GM21367 (cell line): ENCODE data around the gene SLC25A12.
"Not testable (repeated sequence)": the region's sequence is repeated elsewhere in the genome, so short reads cannot be mapped to it uniquely, and the experiment has no call there.

Experiments
- ATAC-seq: cut with Tn5 transposase; IDR thresholded peaks from one replicate; pipeline ENCODE4 v1.9.1; 2021; ENCODE audit not compliant: unreplicated experiment

SLC25A12 gene

DNA sequence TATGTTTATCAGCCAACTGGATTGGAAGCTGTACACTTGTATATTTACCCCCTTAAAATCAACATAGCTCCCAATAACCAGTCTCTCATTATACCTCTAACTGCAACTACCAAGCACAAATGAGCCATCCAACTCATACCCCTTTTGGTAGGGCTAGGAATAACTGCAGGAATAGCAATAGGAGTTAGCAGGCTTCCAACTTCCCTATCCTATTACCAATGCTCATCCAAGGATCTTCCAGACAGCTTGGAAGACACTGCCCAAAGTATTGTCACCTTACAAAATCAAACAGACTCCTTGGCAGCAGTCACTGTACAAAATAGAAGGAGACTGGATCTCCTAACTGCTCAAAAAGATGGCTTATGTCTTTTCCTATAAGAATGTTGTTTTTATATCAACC lies 61.6 kb downstream of the SLC25A12 start:
- no peak for ATAC-seq

GRCh38 chr2:171830039-171830438 lies 64.0 kb downstream of the SLC25A12 start:
- no peak for ATAC-seq

- no peak for ATAC-seq
These were observed 70.0 kb downstream of the SLC25A12 start for GRCh38 chr2:171824086-171824485.

- ATAC-seq = no peak
These were observed 71.3 kb downstream of the SLC25A12 start for GRCh38 chr2:171822525-171823322.

DNA sequence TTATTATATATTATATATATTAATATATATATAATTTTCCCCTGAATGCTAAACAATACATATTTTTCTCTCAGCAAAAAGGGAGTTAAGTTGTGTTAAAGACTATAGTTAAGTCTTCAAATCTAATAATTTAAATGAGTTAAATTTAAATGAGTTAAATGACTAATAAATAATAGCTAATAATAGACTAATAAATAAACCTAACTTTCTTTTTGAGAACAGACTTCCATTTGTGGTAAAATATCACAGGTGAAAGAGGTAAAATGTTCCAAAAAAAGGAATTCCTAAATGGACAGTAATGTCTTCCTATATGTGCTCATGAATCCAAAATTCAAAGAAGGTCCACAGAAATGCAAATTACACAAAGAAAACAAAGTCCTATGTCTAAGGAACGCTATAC lies 74.6 kb downstream of the SLC25A12 start:
- no peak for ATAC-seq

- no peak for ATAC-seq
These were observed 79.2 kb downstream of the SLC25A12 start for GRCh38 chr2:171814883-171815282.

DNA sequence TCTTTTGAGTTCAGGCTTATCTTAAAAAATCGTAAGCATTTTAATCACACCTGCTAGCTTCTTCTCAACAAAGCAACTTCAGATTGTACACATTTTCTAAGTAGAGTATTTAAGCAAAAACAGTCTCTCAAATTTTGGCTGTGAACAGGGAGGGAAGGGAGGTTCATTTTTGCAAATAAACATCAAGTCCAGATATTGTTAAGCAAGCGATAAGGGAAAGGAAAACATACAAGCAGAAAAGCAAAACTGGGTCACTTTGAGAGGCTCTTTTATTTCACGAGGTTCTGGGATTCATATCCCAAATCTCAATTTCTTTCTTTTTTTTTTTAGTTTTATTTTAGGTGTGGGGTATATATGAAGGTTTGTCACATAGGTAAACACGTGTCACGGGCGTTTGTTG lies 79.9 kb downstream of the SLC25A12 start:
- no peak for ATAC-seq

DNA sequence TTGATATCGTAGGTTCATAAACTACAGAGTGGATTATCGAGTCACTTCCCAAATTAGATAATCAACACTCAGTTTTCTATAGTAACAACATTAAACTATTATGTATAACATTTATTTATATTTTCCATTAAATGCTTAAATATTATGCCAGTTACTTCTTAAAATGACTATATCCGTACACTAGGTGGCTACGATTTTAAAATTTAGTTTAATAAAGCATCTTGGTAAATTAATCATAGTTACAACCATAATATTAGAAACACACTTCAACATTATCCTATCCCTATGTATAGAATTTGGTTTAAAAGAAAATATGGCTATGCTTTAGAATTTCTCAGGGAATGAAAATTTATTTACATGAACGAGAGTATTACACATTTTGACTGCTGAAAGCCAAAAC lies 80.3 kb downstream of the SLC25A12 start:
- no peak for ATAC-seq

- no peak for ATAC-seq
These were observed 80.9 kb downstream of the SLC25A12 start for GRCh38 chr2:171813126-171813525.

DNA sequence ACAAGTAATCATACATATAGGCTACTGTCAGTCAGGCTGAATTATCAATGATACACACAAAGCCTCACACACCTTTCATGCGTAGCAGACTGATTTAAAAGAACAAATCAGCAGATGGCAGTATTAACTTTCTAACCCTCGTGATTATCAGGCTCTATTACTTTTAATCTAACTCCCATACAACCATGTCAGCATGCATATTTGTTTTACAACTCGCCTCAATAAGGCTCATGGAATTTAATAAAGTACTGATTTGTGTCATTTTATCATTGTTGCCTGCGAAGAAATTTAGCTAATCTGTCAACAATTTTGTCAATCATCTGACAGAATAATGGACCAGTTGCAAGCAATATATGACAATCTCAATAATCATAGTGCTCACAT lies 82.8 kb downstream of the SLC25A12 start:
- no peak for ATAC-seq

DNA sequence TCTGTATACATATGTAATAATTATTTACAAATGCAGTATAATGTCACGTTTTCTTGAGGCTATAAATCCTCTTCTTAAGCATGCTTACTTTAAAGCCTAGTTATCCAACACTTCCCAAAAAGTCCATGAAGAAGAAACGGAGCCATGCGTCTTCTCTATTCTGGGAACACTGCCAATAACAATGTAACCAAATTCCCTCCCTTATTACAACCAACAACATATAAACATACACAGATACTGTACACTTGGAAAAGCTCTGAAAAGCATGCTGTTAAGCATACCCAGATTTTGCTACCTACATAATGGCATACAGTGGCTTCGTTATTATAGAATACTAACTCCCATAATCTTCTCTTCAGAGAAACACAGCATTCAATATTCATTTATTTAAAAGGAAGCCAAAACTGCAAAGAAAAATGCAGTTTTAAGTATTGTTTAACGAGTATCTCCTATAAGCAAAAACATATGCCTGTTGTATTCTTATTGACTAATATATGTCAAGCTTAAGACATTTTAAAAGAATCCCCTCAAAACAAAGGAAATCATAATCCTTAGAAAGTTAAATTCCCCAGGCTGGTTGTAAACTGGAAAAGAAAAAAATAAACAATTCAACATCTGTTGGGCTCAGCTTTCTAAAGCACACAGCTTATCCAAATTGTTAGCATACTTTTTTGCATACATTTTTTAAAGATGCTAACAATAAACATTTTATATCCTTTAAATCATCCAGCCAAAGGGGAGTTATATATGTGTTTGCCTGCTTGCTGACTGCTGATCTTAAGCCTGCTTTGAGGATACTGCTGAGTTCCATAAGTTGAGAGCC lies 83.4 kb downstream of the SLC25A12 start:
- ATAC-seq = no peak

- ATAC-seq = not testable (repeated sequence)
These were observed 85.2 kb downstream of the SLC25A12 start for GRCh38 chr2:171808885-171809284.

- no peak for ATAC-seq
These were observed 86.1 kb downstream of the SLC25A12 start for GRCh38 chr2:171807831-171808393.

GRCh38 chr2:171807119-171807518 lies 86.9 kb downstream of the SLC25A12 start:
- ATAC-seq = no peak

- ATAC-seq = no peak
These were observed 89.6 kb downstream of the SLC25A12 start for GRCh38 chr2:171804456-171804855.

DNA sequence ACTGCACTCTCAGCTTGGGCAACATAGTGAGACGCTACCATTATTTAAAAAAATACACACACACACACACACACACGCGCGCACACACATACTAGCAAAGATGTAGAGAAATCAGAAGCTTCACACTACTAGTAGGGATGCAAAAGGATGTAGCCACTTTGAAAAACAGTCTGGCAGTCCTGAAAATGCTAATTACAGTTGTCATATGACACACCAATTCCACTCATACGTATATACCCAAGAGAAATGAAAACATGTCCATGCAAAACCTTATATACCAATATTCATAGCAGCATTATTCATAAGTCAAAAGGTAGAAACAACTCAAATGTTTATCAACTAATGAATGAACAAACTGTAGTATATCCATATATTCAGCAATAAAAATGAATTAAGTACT lies 90.3 kb downstream of the SLC25A12 start:
- no peak for ATAC-seq

DNA sequence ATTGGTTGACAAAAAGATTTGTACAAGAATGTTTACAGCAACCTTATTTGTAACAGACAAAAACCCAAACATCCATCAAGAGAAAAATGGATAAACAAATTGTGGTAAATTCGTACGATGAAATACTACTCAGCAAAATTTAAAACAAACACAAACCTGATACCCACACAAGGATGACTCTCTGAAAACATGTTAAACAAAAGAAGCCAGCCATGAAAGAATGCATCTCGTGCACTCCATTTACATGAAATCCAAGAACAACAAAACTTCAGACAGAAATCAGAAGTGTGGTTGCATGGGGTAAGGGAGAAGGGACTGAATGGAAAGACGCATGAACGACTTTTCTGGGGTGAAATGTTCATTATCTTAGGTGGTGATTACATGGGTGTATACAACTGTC lies 93.4 kb downstream of the SLC25A12 start:
- ATAC-seq = no peak

DNA sequence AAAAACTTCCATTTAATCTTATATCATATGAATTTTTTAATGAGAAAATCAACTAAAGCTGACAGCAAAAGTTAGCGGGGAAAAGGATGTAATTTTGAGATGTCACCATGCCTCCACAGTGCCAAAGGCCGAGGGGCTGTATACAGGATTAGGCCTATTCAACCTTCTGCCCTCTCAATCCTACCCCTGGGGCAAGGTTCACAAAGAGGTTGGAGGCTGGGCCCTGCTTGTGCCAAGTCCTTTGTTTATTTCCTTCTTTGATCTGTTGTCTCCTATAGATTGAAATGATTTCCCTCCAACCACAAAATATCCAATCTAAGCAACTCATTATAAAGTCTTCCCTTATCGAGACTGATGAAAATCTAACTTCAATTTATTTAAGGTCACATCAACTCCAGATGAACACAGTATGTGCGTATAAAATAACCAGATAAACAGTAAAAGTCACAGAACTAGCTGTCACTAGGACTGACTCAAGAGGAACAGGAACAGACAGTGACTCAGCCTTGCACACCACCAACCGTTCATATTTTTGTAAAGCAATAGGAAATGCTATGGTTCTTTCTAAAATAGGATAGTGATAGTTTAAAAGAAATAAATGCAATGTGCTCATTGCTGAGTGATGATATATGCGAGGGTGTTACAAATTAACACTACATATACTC lies 95.8 kb downstream of the SLC25A12 start:
- ATAC-seq = no peak

GRCh38 chr2:171794918-171795317 lies 99.1 kb downstream of the SLC25A12 start:
- no peak for ATAC-seq

DNA sequence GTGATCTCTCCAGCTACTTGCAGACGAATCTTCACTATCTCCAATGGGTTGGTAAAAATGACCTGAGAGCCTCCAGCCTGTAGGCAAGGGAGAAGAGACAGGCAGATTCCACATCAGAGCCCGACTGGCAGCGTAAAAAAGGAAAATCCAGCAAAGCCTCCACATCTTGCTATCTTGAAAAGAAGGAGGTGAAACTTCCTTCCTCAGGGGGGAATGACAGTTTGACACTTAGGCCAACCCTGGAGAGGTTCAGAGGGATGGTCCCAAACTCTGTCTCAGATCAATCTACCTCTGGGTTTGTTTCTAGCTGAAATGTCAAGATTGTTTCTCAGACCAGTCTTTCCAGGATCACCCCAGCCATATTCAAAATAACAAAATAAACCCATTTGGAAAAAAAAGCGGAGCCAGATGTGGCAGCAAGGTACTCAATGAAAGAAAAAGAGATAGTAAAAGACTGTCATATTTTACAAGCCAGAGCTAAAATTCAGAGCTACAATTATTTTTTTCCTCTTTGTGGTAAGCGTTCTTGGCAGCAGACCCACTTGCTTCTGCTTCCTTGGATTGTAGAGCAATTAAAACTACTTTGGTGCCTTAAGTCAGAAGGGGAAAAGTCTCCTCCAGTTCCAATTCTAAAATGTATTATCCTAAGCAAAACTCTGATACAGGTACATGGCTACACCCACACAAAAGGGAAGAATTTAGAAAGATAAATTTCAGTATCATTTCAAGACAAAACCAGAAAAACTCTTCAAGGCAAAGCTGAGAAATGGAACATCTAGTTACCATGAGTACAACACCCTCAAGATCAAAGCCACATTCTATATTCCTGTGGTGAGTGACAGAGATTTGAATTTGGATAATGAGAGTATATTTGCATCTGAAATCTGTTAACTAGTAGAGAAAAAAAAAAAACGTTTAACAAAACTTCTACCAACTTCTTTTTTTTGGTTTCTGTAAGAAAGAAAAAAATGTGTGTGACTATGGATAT lies 100.1 kb downstream of the SLC25A12 start:
- ATAC-seq = no peak
